CD4-positive, alpha-beta T cell treated with Interferon gamma for 1 hour (primary cell): Measurements from ENCODE around the gene NRXN3.

Experiments used
- DNase-seq: peaks from one replicate; pipeline ENCODE4 v3.0.0-alpha.2; 2020

Gene NRXN3

GRCh38 chr14:79576424-79576823, 1406.3 kb downstream of the NRXN3 start:
- no peak for DNase-seq

- DNase-seq, result no peak
These were observed 1408.3 kb downstream of the NRXN3 start for GRCh38 chr14:79578470-79578869.

GRCh38 chr14:79580414-79580813, 1410.2 kb downstream of the NRXN3 start:
- no peak for DNase-seq

GRCh38 chr14:79580906-79581305, 1410.7 kb downstream of the NRXN3 start:
- no peak for DNase-seq

GRCh38 chr14:79581912-79582576, 1411.9 kb downstream of the NRXN3 start:
- DNase-seq, result no peak

GRCh38 chr14:79583738-79584408, 1413.7 kb downstream of the NRXN3 start:
- DNase-seq, result no peak

GRCh38 chr14:79584679-79585078, 1414.5 kb downstream of the NRXN3 start:
- DNase-seq, result no peak

GRCh38 chr14:79585845-79586244, 1415.7 kb downstream of the NRXN3 start:
- no peak for DNase-seq

GRCh38 chr14:79586416-79586815, 1416.2 kb downstream of the NRXN3 start:
- DNase-seq, result no peak

- no peak for DNase-seq
These were observed 1416.9 kb downstream of the NRXN3 start for GRCh38 chr14:79586989-79587598.

- DNase-seq, result no peak
These were observed 1417.7 kb downstream of the NRXN3 start for GRCh38 chr14:79587875-79588274.

GRCh38 chr14:79588398-79588797, 1418.2 kb downstream of the NRXN3 start:
- no peak for DNase-seq

- no peak for DNase-seq
These were observed 1426.4 kb downstream of the NRXN3 start for GRCh38 chr14:79596551-79596950.

GRCh38 chr14:79597566-79597965, 1427.4 kb downstream of the NRXN3 start:
- no peak for DNase-seq

- no peak for DNase-seq
These were observed 1428.2 kb downstream of the NRXN3 start for GRCh38 chr14:79598339-79598738.

- DNase-seq, result no peak
These were observed 1429.1 kb downstream of the NRXN3 start for GRCh38 chr14:79599239-79599638.

GRCh38 chr14:79600406-79600805, 1430.2 kb downstream of the NRXN3 start:
- no peak for DNase-seq

- DNase-seq, result no peak
These were observed 1431.4 kb downstream of the NRXN3 start for GRCh38 chr14:79601579-79601978.

GRCh38 chr14:79602045-79602444, 1431.9 kb downstream of the NRXN3 start:
- DNase-seq, result no peak

GRCh38 chr14:79602742-79603141, 1432.6 kb downstream of the NRXN3 start:
- DNase-seq, result no peak

GRCh38 chr14:79605849-79606248, 1435.7 kb downstream of the NRXN3 start:
- DNase-seq, result no peak

GRCh38 chr14:79608446-79608845, 1438.3 kb downstream of the NRXN3 start:
- no peak for DNase-seq

- no peak for DNase-seq
These were observed 1443.5 kb downstream of the NRXN3 start for GRCh38 chr14:79613625-79614024.

GRCh38 chr14:79614448-79614847, 1444.3 kb downstream of the NRXN3 start:
- no peak for DNase-seq
